Neural progenitor cell (in vitro differentiated cells): ENCODE results near the gene NMU. TPM values are rescaled to one million over a fixed set of nuclear protein-coding genes. Genes with fewer than 3 reads are reported as not detected.
A peak's percentile ranks its signal among the peaks of the same experiment; 100 is the strongest.

Source experiments
- DNase-seq: peaks from one replicate; pipeline ENCODE4 v3.0.0-alpha.2; 2016; ENCODE audit warnings: low spot score
- H2AFZ ChIP-seq: fragments of 200-600 bp; sonication (generic); replicated peaks from 2 replicates; pipeline ENCODE4 v1.6.1; 2016; ENCODE audit warnings: antibody characterized with exemption
- H3F3A ChIP-seq: fragments of 200-600 bp; sonication (generic); 2 replicates; pipeline ENCODE4 v1.6.1; 2016; ENCODE audit warnings: antibody characterized with exemption, low read depth
- H3K27ac ChIP-seq: fragments of 200-600 bp; sonication (generic); 2 replicates; pipeline ENCODE4 v1.5.1; 2016; ENCODE audit warnings: mild to moderate bottlenecking
- H3K27me3 ChIP-seq: fragments of 200-600 bp; sonication (generic); 2 replicates; pipeline ENCODE4 v1.6.1; 2016; ENCODE audit warnings: mild to moderate bottlenecking, moderate library complexity
- H3K36me3 ChIP-seq: fragments of 200-600 bp; sonication (generic); 2 replicates; pipeline ENCODE4 v1.5.1; 2016
- H3K4me1 ChIP-seq: fragments of 200-600 bp; sonication (generic); 2 replicates; pipeline ENCODE4 v1.6.1; 2016; ENCODE audit warnings: mixed run types
- H3K4me2 ChIP-seq: fragments of 200-600 bp; sonication (generic); 2 replicates; pipeline ENCODE4 v1.6.1; 2016
- H3K4me3 ChIP-seq: fragments of 200-600 bp; sonication (generic); 2 replicates; pipeline ENCODE4 v1.5.1; 2016
- H3K79me2 ChIP-seq: fragments of 200-600 bp; sonication (generic); 2 replicates; pipeline ENCODE4 v1.6.1; 2016; ENCODE audit warnings: low read depth
- H3K9ac ChIP-seq: fragments of 200-600 bp; sonication (generic); 2 replicates; pipeline ENCODE4 v1.6.1; 2016
- H3K9me3 ChIP-seq: fragments of 200-600 bp; sonication (generic); 2 replicates; pipeline ENCODE4 v1.5.1; 2016; ENCODE audit warnings: low read depth
- H4K20me1 ChIP-seq: fragments of 200-600 bp; sonication (generic); 2 replicates; pipeline ENCODE4 v1.6.1; 2016; ENCODE audit warnings: low read depth
- H3K27ac Mint-ChIP-seq: 3 replicates; pipeline ENCODE4 v1.8.0; 2021; ENCODE audit warnings: mixed read lengths
- H3K27me3 Mint-ChIP-seq: 2 replicates; pipeline ENCODE4 v1.8.0; 2022; ENCODE audit warnings: low read depth, mild to moderate bottlenecking, inconsistent platforms, moderate library complexity, mixed read lengths; ENCODE audit not compliant: insufficient read depth
- H3K36me3 Mint-ChIP-seq: 3 replicates; pipeline ENCODE4 v1.8.0; 2021; ENCODE audit warnings: mixed read lengths
- H3K4me1 Mint-ChIP-seq: 3 replicates; pipeline ENCODE4 v1.8.0; 2021; ENCODE audit warnings: mixed read lengths
- H3K4me3 Mint-ChIP-seq: 3 replicates; pipeline ENCODE4 v1.8.0; 2021; ENCODE audit warnings: mild to moderate bottlenecking, moderate library complexity, mixed read lengths
- H3K9me3 Mint-ChIP-seq: 3 replicates; pipeline ENCODE4 v1.8.0; 2020; ENCODE audit warnings: mixed read lengths
- EZH2 ChIP-seq: fragments of 200-600 bp; sonication (generic); IDR thresholded peaks from 2 replicates; pipeline ENCODE4 v1.6.1; 2017; ENCODE audit warnings: antibody characterized with exemption, mild to moderate bottlenecking, moderate library complexity
- EZH2phosphoT487 ChIP-seq: fragments of 200-600 bp; sonication (generic); IDR thresholded peaks from 2 replicates; pipeline ENCODE4 v1.6.1; 2017; ENCODE audit warnings: antibody characterized with exemption
- total RNA-seq: library from RNA; depleted of rRNA; stranded (reverse); fragments of >200 nt; gene quantifications from 2 replicates; pipeline ENCODE4 v1.2.3, GENCODE V29; 2015; ENCODE audit warnings: low replicate concordance
- TF ChIP-seq, protein P1 (sequence below): fragments of 200-600 bp; sonication (generic); IDR thresholded peaks from 2 replicates; pipeline ENCODE4 v1.5.1; 2017; ENCODE audit warnings: antibody characterized with exemption, mild to moderate bottlenecking

Gene NMU
- total RNA-seq, 1 donor from 2014 or later = 1.8 TPM

DNA sequence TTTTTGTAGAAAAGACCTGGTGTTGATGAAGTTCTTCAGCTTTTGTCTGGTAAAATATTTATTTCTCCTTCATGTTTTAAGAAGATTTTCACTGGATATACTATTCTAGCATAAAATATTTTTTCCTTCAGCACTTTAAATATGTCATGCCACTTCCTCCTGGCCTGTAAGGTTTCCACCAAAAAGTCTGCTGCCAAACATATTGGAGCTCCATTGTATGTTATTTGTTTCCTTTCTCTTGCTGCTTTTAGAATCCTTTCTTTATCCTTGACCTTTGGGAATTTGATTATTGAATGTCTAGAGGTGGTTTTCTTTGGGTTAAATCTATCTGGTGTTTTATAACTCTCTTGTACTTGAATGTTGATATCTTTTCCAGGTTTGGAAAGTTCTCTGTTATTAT, 35.6 kb upstream of the NMU start:
- Mint-ChIP-seq H3K36me3 (no peaks in the 10 kb centered on the region), H3K27me3 (peaks cover 2% of the 10 kb centered on the region), H3K4me1 (peaks cover 27% of the 10 kb centered on the region), H3K9me3 (peaks cover 4% of the 10 kb centered on the region), H3K4me3 (no peak overlapping the region), H3K27ac (no peak overlapping the region)
- H3K36me3 ChIP-seq = no peaks in the 10 kb centered on the region
- TF ChIP-seq, protein P1, sequence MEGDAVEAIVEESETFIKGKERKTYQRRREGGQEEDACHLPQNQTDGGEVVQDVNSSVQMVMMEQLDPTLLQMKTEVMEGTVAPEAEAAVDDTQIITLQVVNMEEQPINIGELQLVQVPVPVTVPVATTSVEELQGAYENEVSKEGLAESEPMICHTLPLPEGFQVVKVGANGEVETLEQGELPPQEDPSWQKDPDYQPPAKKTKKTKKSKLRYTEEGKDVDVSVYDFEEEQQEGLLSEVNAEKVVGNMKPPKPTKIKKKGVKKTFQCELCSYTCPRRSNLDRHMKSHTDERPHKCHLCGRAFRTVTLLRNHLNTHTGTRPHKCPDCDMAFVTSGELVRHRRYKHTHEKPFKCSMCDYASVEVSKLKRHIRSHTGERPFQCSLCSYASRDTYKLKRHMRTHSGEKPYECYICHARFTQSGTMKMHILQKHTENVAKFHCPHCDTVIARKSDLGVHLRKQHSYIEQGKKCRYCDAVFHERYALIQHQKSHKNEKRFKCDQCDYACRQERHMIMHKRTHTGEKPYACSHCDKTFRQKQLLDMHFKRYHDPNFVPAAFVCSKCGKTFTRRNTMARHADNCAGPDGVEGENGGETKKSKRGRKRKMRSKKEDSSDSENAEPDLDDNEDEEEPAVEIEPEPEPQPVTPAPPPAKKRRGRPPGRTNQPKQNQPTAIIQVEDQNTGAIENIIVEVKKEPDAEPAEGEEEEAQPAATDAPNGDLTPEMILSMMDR = no peak
- H3K9ac ChIP-seq = no peak overlapping the region
- no peak overlapping the region for H3K4me3 ChIP-seq
- H3K79me2 ChIP-seq = no peaks in the 10 kb centered on the region
- H3K4me1 ChIP-seq = peaks cover 17% of the 10 kb centered on the region
- H4K20me1 ChIP-seq = no peaks in the 10 kb centered on the region
- no peak overlapping the region for H3K4me2 ChIP-seq
- DNase-seq = no peak
- no peaks in the 10 kb centered on the region for H3F3A ChIP-seq
- H3K27me3 ChIP-seq = no peaks in the 10 kb centered on the region
- no peak overlapping the region for H3K27ac ChIP-seq
- no peak overlapping the region for H2AFZ ChIP-seq
- no peaks in the 10 kb centered on the region for H3K9me3 ChIP-seq

DNA sequence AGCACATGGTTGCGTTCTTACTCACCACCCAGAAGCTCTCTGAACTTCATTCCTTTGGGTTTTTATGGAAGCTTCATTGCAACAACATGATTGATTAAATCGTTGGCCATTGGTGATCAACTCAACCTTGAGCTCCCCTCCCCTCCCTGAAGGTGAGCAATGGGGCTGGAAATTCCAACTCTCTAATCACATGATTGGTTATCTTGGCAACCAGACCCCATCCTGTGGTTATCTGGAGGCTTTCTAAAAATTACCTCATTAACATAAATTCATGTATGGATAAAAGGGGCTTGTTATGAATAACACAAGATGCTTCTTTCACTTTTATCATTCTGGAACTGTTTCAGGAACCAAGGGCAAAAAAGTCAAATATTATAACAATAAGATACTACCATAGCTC, 34.6 kb upstream of the NMU start:
- no peak overlapping the region for H3K4me2 ChIP-seq
- no peak overlapping the region for H3K4me3 ChIP-seq
- no peak for DNase-seq
- TF ChIP-seq, protein P1 = no peak
- TF ChIP-seq EZH2 = no peak
- TF ChIP-seq EZH2phosphoT487 = no peak
- Mint-ChIP-seq H3K4me1 (peaks cover 21% of the 10 kb centered on the region), H3K36me3 (no peaks in the 10 kb centered on the region), H3K27ac (no peak overlapping the region), H3K9me3 (peaks cover 2% of the 10 kb centered on the region), H3K4me3 (no peak overlapping the region), H3K27me3 (peaks cover 2% of the 10 kb centered on the region)
- H3K79me2 ChIP-seq = no peaks in the 10 kb centered on the region
- no peaks in the 10 kb centered on the region for H3K9me3 ChIP-seq
- no peak overlapping the region for H2AFZ ChIP-seq
- no peaks in the 10 kb centered on the region for H3K36me3 ChIP-seq
- H3K27ac ChIP-seq = no peak overlapping the region
- no peak overlapping the region for H3K9ac ChIP-seq
- peaks cover 9% of the 10 kb centered on the region for H3K4me1 ChIP-seq
- no peaks in the 10 kb centered on the region for H3F3A ChIP-seq
- no peaks in the 10 kb centered on the region for H3K27me3 ChIP-seq
- no peaks in the 10 kb centered on the region for H4K20me1 ChIP-seq

DNA sequence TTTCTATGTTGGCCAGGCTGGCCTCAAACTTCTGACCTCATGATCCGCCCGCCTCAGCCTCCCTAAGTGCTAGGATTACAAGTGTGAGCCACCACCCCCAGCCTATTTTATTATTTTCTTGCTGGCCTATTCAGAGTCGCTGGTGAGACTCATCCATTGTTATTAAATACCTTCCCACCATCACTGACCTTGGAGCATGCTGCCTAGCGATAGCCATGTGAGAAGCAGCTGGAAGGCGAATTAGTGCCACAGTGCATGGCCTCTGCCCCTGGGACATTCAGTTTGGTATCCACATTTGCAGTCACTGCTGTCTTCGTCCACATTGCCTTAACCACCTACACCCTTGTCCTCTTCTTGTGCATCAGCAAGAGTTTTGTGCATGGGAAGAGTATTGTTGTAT, 32.4 kb upstream of the NMU start:
- H3K36me3 Mint-ChIP-seq = no peaks in the 10 kb centered on the region
- Histone ChIP-seq H3K9me3 (no peaks in the 10 kb centered on the region), H3K27ac (no peak overlapping the region), H3K9ac (no peak overlapping the region), H4K20me1 (no peaks in the 10 kb centered on the region), H3K36me3 (no peaks in the 10 kb centered on the region), H3F3A (no peaks in the 10 kb centered on the region), H3K27me3 (no peaks in the 10 kb centered on the region), H3K4me3 (no peak overlapping the region), H3K79me2 (no peaks in the 10 kb centered on the region), H3K4me1 (no peaks in the 10 kb centered on the region), H3K4me2 (no peak overlapping the region), H2AFZ (no peak overlapping the region)
- peak overlapping the region; percentile 6 for H3K27ac Mint-ChIP-seq
- H3K4me3 Mint-ChIP-seq = no peak overlapping the region
- no peak for DNase-seq
- TF ChIP-seq EZH2 (no peak), EZH2phosphoT487 (no peak)
- TF ChIP-seq, protein P1 = no peak
- no peaks in the 10 kb centered on the region for H3K9me3 Mint-ChIP-seq
- peaks cover 10% of the 10 kb centered on the region for H3K4me1 Mint-ChIP-seq
- no peaks in the 10 kb centered on the region for H3K27me3 Mint-ChIP-seq

DNA sequence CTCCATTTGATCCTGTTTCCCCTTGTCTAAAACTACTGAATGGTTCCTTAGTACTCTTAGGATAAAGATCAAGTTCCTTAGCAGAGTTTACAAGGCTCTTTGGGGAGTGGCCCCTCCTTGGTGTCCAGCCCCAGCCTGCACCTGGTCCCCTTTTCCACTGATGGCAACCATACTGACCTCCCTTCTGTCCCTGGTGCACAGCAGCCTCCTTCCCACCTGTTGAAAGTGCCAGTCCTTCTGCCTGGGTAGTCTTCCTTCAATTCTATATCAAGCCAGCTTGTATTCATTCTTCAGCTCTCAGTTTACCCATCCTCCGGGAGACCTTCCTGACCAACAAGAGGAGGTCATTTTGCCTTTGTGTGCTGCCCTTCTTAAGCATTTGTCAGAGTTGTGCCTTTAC, 30.4 kb upstream of the NMU start:
- Histone ChIP-seq H3K4me2 (no peak overlapping the region), H3K27ac (no peak overlapping the region), H3K79me2 (no peaks in the 10 kb centered on the region), H3K27me3 (no peaks in the 10 kb centered on the region), H4K20me1 (no peaks in the 10 kb centered on the region), H3K36me3 (no peaks in the 10 kb centered on the region), H3K9me3 (no peaks in the 10 kb centered on the region), H2AFZ (peak overlapping the region; percentile 33), H3F3A (no peaks in the 10 kb centered on the region), H3K4me3 (no peak overlapping the region), H3K9ac (no peak overlapping the region), H3K4me1 (no peaks in the 10 kb centered on the region)
- no peaks in the 10 kb centered on the region for H3K36me3 Mint-ChIP-seq
- H3K9me3 Mint-ChIP-seq = no peaks in the 10 kb centered on the region
- H3K27ac Mint-ChIP-seq = no peak overlapping the region
- no peak overlapping the region for H3K4me3 Mint-ChIP-seq
- no peak for DNase-seq
- no peaks in the 10 kb centered on the region for H3K27me3 Mint-ChIP-seq
- H3K4me1 Mint-ChIP-seq = peaks cover 10% of the 10 kb centered on the region
- TF ChIP-seq, protein P1 = no peak
- TF ChIP-seq EZH2phosphoT487 (no peak), EZH2 (no peak)
